SU-DHL-6 (cell line): Measurements from ENCODE around the gene FRA10AC1.

Experiments
- H2AFZ ChIP-seq: fragments of 200-600 bp; sonication (generic); 2 replicates; pipeline ENCODE4 v1.6.1; 2014; ENCODE audit warnings: low read depth, mild to moderate bottlenecking, moderate library complexity, mixed read lengths, antibody characterized with exemption, low read length; ENCODE audit not compliant: severe bottlenecking
- H3F3A ChIP-seq: fragments of 200-600 bp; shearing (Covaris generic); 2 replicates; pipeline ENCODE4 v1.6.0; 2016; ENCODE audit warnings: antibody characterized with exemption, mild to moderate bottlenecking; ENCODE audit not compliant: insufficient read depth
- H3K27ac ChIP-seq: fragments of 200-600 bp; sonication (generic); 2 replicates; pipeline ENCODE4 v1.5.1; 2016; ENCODE audit warnings: low read depth, mild to moderate bottlenecking, low read length, moderate library complexity, mixed read lengths
- H3K27me3 ChIP-seq: fragments of 200-600 bp; sonication (generic), shearing (Covaris generic); 2 replicates; pipeline ENCODE4 v1.6.0; 2014; ENCODE audit warnings: mild to moderate bottlenecking, low read length
- H3K36me3 ChIP-seq: fragments of 200-600 bp; sonication (generic); 2 replicates; pipeline ENCODE4 v1.6.1; 2014; ENCODE audit warnings: mild to moderate bottlenecking, low read length, mixed read lengths
- H3K4me2 ChIP-seq: fragments of 300-600, 200-600 bp; shearing (Covaris generic), sonication (generic); 2 replicates; pipeline ENCODE4 v1.6.0; 2014; ENCODE audit warnings: low read length, low read depth, mild to moderate bottlenecking; ENCODE audit not compliant: poor library complexity, severe bottlenecking
- H3K4me3 ChIP-seq: fragments of 200-600 bp; sonication (generic); 2 replicates; pipeline ENCODE4 v1.5.1; 2014; ENCODE audit warnings: antibody characterized with exemption, low read length, mild to moderate bottlenecking, mixed read lengths; ENCODE audit not compliant: insufficient read depth, poor library complexity, severe bottlenecking
- H3K79me2 ChIP-seq: fragments of 200-600 bp; sonication (generic); 2 replicates; pipeline ENCODE4 v1.6.1; 2014; ENCODE audit warnings: mild to moderate bottlenecking, low read length, moderate library complexity; ENCODE audit not compliant: insufficient read depth
- H3K9ac ChIP-seq: fragments of 200-600 bp; sonication (generic); 2 replicates; pipeline ENCODE4 v1.7.0; 2014; ENCODE audit warnings: mild to moderate bottlenecking, low read length
- H3K9me2 ChIP-seq: fragments of 200-600 bp; sonication (generic); replicated peaks from 2 replicates; pipeline ENCODE4 v1.6.1; 2014; ENCODE audit warnings: low read length; ENCODE audit not compliant: insufficient read depth
- H3K9me3 ChIP-seq: fragments of 200-600 bp; sonication (generic); 2 replicates; pipeline ENCODE4 v1.6.1; 2014; ENCODE audit warnings: low read length, mixed read lengths; ENCODE audit not compliant: insufficient read depth
- H4K20me1 ChIP-seq: fragments of 200-600 bp; sonication (generic); 2 replicates; pipeline ENCODE4 v1.6.1; 2014; ENCODE audit warnings: low read depth, mild to moderate bottlenecking, antibody characterized with exemption, low read length, moderate library complexity, mixed read lengths
- CTCF ChIP-seq: fragments of 200-600 bp; sonication (generic); IDR thresholded peaks from one replicate; pipeline ENCODE4 v1.5.1; 2017; ENCODE audit warnings: antibody characterized with exemption, mild to moderate bottlenecking, low read length, moderate library complexity; ENCODE audit not compliant: insufficient read depth, poor library complexity, severe bottlenecking
- EZH2phosphoT487 ChIP-seq: fragments of 200-600 bp; sonication (generic), shearing (Covaris generic); conservative IDR thresholded peaks from 2 replicates; pipeline ENCODE4 v1.6.1; 2018; ENCODE audit warnings: mild to moderate bottlenecking, antibody characterized with exemption, low read length, moderate library complexity, mixed read lengths

FRA10AC1 gene

GRCh38 chr10:93628858-93629257 lies 73.5 kb downstream of the FRA10AC1 start:
- Histone ChIP-seq H3K9me3 (no peaks in the 10 kb centered on the region), H3K27me3 (no peaks in the 10 kb centered on the region), H2AFZ (no peak overlapping the region), H3F3A (no peaks in the 10 kb centered on the region), H4K20me1 (no peaks in the 10 kb centered on the region), H3K79me2 (no peaks in the 10 kb centered on the region), H3K27ac (no peak overlapping the region), H3K4me2 (no peak overlapping the region), H3K9ac (no peak overlapping the region), H3K36me3 (no peaks in the 10 kb centered on the region), H3K4me3 (no peak overlapping the region), H3K9me2 (no peaks in the 10 kb centered on the region)
- TF ChIP-seq CTCF (no peak), EZH2phosphoT487 (no peak)

- no peak overlapping the region for H3K4me3 ChIP-seq
- no peaks in the 10 kb centered on the region for H3K36me3 ChIP-seq
- H3K79me2 ChIP-seq = no peaks in the 10 kb centered on the region
- H4K20me1 ChIP-seq = no peaks in the 10 kb centered on the region
- H3K9ac ChIP-seq = no peak overlapping the region
- H3K27ac ChIP-seq = no peak overlapping the region
- TF ChIP-seq CTCF (no peak), EZH2phosphoT487 (no peak)
- no peaks in the 10 kb centered on the region for H3F3A ChIP-seq
- H3K4me2 ChIP-seq = no peak overlapping the region
- H3K27me3 ChIP-seq = no peaks in the 10 kb centered on the region; the same call in 1 of the 2 replicates
- no peaks in the 10 kb centered on the region for H3K9me3 ChIP-seq
- no peaks in the 10 kb centered on the region for H3K9me2 ChIP-seq
- no peak overlapping the region for H2AFZ ChIP-seq
These were observed 79.5 kb downstream of the FRA10AC1 start for GRCh38 chr10:93622942-93623341.

GRCh38 chr10:93620925-93621324 lies 81.5 kb downstream of the FRA10AC1 start:
- Histone ChIP-seq H3K36me3 (no peaks in the 10 kb centered on the region), H3K4me3 (no peak overlapping the region), H3K4me2 (no peak overlapping the region), H3K9ac (no peak overlapping the region), H3K9me3 (no peaks in the 10 kb centered on the region), H3K79me2 (no peaks in the 10 kb centered on the region), H3K27ac (no peak overlapping the region), H3K27me3 (no peaks in the 10 kb centered on the region; the same call in 1 of the 2 replicates), H3F3A (no peaks in the 10 kb centered on the region), H3K9me2 (no peaks in the 10 kb centered on the region), H4K20me1 (no peaks in the 10 kb centered on the region), H2AFZ (no peak overlapping the region)
- TF ChIP-seq EZH2phosphoT487 (no peak), CTCF (no peak)
